ENCODE results near the gene ALDH1A1.

Gene ALDH1A1

GRCh38 chr9:72898360-72898759 is 54.5 kb downstream of the ALDH1A1 start:
- Histone ChIP-seq H2AFZ (ENCODE audit: low read depth) (no peak overlapping the region), H3K36me3 (ENCODE audit: insufficient read depth) (no peaks in the 10 kb centered on the region), H3K4me1 (ENCODE audit: low read depth, poor library complexity, severe bottlenecking) (no peaks in the 10 kb centered on the region), H3K9ac (no peak overlapping the region), H3K27ac (no peak overlapping the region), H3K27me3 (ENCODE audit: insufficient read depth, low read depth) (no peaks in the 10 kb centered on the region), H3K4me3 (IDR thresholded peaks at IDR 0.05; ENCODE audit: insufficient read depth, low read depth, low read length) (no peak overlapping the region), H3K79me2 (ENCODE audit: insufficient read depth, low read depth) (no peaks in the 10 kb centered on the region), H4K20me1 (ENCODE audit: insufficient read depth) (no peaks in the 10 kb centered on the region), H3K4me2 (no peak overlapping the region)
- TF ChIP-seq CTCF (conservative IDR thresholded peaks at IDR 0.05; ENCODE audit: low read depth, low read length): no peak

GRCh38 chr9:72897069-72897649 is 55.7 kb downstream of the ALDH1A1 start:
- no peak overlapping the region for H3K9ac ChIP-seq
- no peak overlapping the region for H2AFZ ChIP-seq (ENCODE audit: low read depth)
- no peak for TF ChIP-seq CTCF (conservative IDR thresholded peaks at IDR 0.05; ENCODE audit: low read depth, low read length)
- H3K4me2 ChIP-seq: no peak overlapping the region
- H3K4me1 ChIP-seq (ENCODE audit: low read depth, poor library complexity, severe bottlenecking): no peaks in the 10 kb centered on the region
- no peak overlapping the region for H3K27ac ChIP-seq
- H3K27me3 ChIP-seq (ENCODE audit: insufficient read depth, low read depth): no peaks in the 10 kb centered on the region
- no peak overlapping the region for H3K4me3 ChIP-seq (IDR thresholded peaks at IDR 0.05; ENCODE audit: insufficient read depth, low read depth, low read length)
- no peaks in the 10 kb centered on the region for H3K36me3 ChIP-seq (ENCODE audit: insufficient read depth)
- H4K20me1 ChIP-seq (ENCODE audit: insufficient read depth): no peaks in the 10 kb centered on the region
- no peaks in the 10 kb centered on the region for H3K79me2 ChIP-seq (ENCODE audit: insufficient read depth, low read depth)

GRCh38 chr9:72896439-72896838 is 56.4 kb downstream of the ALDH1A1 start:
- no peaks in the 10 kb centered on the region for H3K36me3 ChIP-seq (ENCODE audit: insufficient read depth)
- H3K4me3 ChIP-seq (IDR thresholded peaks at IDR 0.05; ENCODE audit: insufficient read depth, low read depth, low read length): no peak overlapping the region
- no peak overlapping the region for H3K9ac ChIP-seq
- no peaks in the 10 kb centered on the region for H3K79me2 ChIP-seq (ENCODE audit: insufficient read depth, low read depth)
- H3K4me2 ChIP-seq: no peak overlapping the region
- H2AFZ ChIP-seq (ENCODE audit: low read depth): no peak overlapping the region
- no peaks in the 10 kb centered on the region for H3K27me3 ChIP-seq (ENCODE audit: insufficient read depth, low read depth)
- no peaks in the 10 kb centered on the region for H3K4me1 ChIP-seq (ENCODE audit: low read depth, poor library complexity, severe bottlenecking)
- no peak overlapping the region for H3K27ac ChIP-seq
- TF ChIP-seq CTCF (conservative IDR thresholded peaks at IDR 0.05; ENCODE audit: low read depth, low read length): no peak
- H4K20me1 ChIP-seq (ENCODE audit: insufficient read depth): no peaks in the 10 kb centered on the region

GRCh38 chr9:72895122-72895521 is 57.7 kb downstream of the ALDH1A1 start:
- Histone ChIP-seq H3K4me2 (no peak overlapping the region), H3K79me2 (ENCODE audit: insufficient read depth, low read depth) (no peaks in the 10 kb centered on the region), H3K27me3 (ENCODE audit: insufficient read depth, low read depth) (no peaks in the 10 kb centered on the region), H3K9ac (no peak overlapping the region), H3K36me3 (ENCODE audit: insufficient read depth) (no peaks in the 10 kb centered on the region), H3K27ac (no peak overlapping the region), H2AFZ (ENCODE audit: low read depth) (no peak overlapping the region), H3K4me3 (IDR thresholded peaks at IDR 0.05; ENCODE audit: insufficient read depth, low read depth, low read length) (no peak overlapping the region), H4K20me1 (ENCODE audit: insufficient read depth) (no peaks in the 10 kb centered on the region), H3K4me1 (ENCODE audit: low read depth, poor library complexity, severe bottlenecking) (no peaks in the 10 kb centered on the region)
- no peak for TF ChIP-seq CTCF (conservative IDR thresholded peaks at IDR 0.05; ENCODE audit: low read depth, low read length)
